Stimulated activated CD4-positive, alpha-beta T cell treated with anti-CD3 and anti-CD28 coated beads, Interleukin-4, amount 100 ng/mL, for 4 hours (primary cell): Measurements from ENCODE around the gene AGAP2.
"Not testable (repeated sequence)": the region's sequence is repeated elsewhere in the genome, so short reads cannot be mapped to it uniquely, and the experiment has no call there.

ENCODE experiments used
- DNase-seq, 2 experiments: peaks; one replicate each; pipeline ENCODE4 v3.0.0-alpha.2; 2020

AGAP2 gene

GRCh38 chr12:57692500-57692899, 46.0 kb downstream of the AGAP2 start:
- no peak for DNase-seq

- DNase-seq: no peak
Observed at GRCh38 chr12:57688931-57689330, 49.6 kb downstream of the AGAP2 start.

DNA sequence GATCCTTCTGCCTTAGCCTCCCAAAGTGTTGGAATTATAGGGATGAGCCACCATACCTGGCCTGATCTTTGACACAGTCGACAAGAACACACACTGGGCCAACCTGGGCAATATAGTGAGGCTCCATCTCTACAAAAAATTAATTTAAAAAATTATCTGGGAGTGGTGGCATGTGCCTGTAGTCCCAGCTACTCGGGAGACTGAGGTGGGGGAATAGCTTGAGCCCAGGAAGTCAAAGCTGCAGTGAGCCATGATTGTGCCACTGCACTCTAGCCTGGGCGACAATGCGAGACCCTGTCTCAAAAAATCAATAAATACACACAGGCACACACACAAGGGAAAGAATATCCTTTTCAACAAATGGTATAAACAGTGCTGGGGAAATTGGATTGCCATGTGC, 50.7 kb downstream of the AGAP2 start:
- no peak for DNase-seq

DNA sequence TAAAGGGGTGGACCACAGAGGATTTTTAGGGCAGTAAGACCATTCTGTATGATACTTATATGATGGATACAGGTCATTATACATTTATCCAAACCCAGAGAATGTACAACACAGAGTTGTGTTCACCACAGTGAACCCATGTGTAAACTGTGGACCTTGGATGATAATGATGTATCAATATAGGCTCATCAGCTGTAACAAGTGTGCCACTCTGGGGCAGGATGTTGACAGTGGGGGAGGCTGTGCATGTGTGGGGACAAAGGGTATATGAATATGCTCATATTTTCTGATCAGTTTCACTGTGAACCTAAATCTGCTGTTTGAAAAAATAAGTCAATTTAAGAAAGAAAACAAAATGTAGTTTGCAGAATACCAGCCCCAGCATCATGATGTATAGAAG, 58.8 kb downstream of the AGAP2 start:
- DNase-seq: no peak

DNA sequence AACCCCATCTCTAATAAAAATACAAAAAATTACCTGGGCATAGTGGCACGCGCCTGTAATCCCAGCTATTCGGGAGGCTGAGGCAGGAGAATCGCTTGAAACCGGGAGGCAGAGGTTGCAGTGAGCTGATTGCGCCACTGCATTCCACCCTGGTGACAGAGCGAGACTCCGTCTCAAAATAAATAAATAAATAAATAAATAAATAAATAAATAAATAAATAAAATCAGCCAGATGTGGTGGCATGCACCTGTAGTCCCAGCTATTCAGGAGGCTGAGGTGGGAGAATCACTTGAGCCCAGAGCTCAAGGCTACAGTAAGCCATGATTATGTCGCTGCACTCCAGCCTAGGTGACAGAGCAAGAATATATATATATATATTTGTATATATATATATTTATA, 60.6 kb downstream of the AGAP2 start:
- DNase-seq: not testable (repeated sequence)

DNA sequence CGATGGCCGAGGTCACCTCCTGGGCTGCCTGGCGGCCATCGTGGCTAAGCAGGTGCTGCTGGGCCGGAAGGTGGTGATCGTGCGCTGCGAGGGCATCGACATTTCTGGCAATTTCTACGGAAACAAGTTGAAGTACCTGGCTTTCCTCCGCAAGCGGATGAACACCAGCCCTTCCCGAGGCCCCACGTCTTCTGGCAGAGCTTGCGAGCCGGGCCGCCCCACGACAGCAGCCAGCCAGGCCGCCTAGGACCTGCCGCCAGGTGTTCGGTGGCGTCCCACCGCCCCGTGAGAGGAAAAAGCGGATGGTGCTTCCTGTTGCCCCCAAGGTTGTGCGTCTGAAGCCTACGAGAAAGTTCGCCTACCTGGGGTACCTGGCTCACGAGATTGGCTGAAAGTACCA, 63.9 kb downstream of the AGAP2 start:
- DNase-seq: no peak
